Astrocyte (in vitro differentiated cells and primary cell): ENCODE data around the gene OXLD1.

ENCODE experiments used
- CTCF ChIP-seq: IDR thresholded peaks from 2 replicates; pipeline ENCODE4 v1.5.1; 2011; ENCODE audit warnings: low read depth, mild to moderate bottlenecking, inconsistent platforms, low read length, moderate library complexity; ENCODE audit not compliant: insufficient read depth
- EZH2 ChIP-seq: IDR thresholded peaks from 2 replicates; pipeline ENCODE4 v1.6.1; 2012; ENCODE audit warnings: mild to moderate bottlenecking, low read length, inconsistent platforms; ENCODE audit not compliant: insufficient read depth

- no peak for TF ChIP-seq EZH2
- no peak for TF ChIP-seq CTCF
Observed at GRCh38 chr17:81701288-81702071, 35.1 kb upstream of the OXLD1 start.
